Prostate gland (tissue), 2 donors: ENCODE measurements around the gene EOMES. TPM values are rescaled to one million over a fixed set of nuclear protein-coding genes. Genes with fewer than 3 reads are reported as not detected.
A peak's percentile ranks its signal among the peaks of the same experiment; 100 is the strongest.

ENCODE experiments used
- DNase-seq: peaks from one replicate; pipeline ENCODE4 v3.0.0-alpha.2; 2019; ENCODE audit warnings: low spot score
- H3K27ac ChIP-seq, 2 donors: fragments of 200-600 bp; sonication (generic); 2 replicates each; pipeline ENCODE4 v1.5.1; 2017 to 2019
- H3K27me3 ChIP-seq: fragments of 200-600 bp; sonication (generic); replicated peaks from 2 replicates; pipeline ENCODE4 v1.5.1; 2019; ENCODE audit not compliant: insufficient read depth
- H3K36me3 ChIP-seq, 2 donors: fragments of 200-600 bp; sonication (generic); 1 replicate in 1 of 2; 2 replicates in 1 of 2; pipeline versions ENCODE4 v1.5.1 to v1.8.1; 2017 to 2019
- H3K4me1 ChIP-seq: fragments of 200-600 bp; sonication (generic); replicated peaks from 2 replicates; pipeline ENCODE4 v1.5.1; 2019
- H3K4me3 ChIP-seq, 2 donors: fragments of 200-600 bp; sonication (generic); 2 replicates each; pipeline ENCODE4 v1.5.1; 2017 to 2019
- H3K9me3 ChIP-seq: fragments of 200-600 bp; sonication (generic); 2 replicates; pipeline ENCODE4 v1.5.1; 2017
- CTCF ChIP-seq, 4 experiments: fragments of 200-600 bp in 2 of 4; fragments of 450-650 bp in 2 of 4; sonication (generic) in 2 of 4; IDR thresholded peaks; 1 replicate in 3 of 4; 2 replicates in 1 of 4; pipeline ENCODE4 v1.5.1; 2016 to 2019; ENCODE audit warnings: antibody characterized with exemption in 4 of 4, mild to moderate bottlenecking in 2 of 4, moderate library complexity in 2 of 4
- POLR2A ChIP-seq: fragments of 450-650 bp; IDR thresholded peaks from one replicate; pipeline ENCODE4 v1.6.1; 2016; ENCODE audit warnings: antibody characterized with exemption, mild to moderate bottlenecking
- POLR2AphosphoS5 ChIP-seq: sonication (generic); formaldehyde crosslinking; IDR thresholded peaks from one replicate; pipeline ENCODE4 v1.6.1; 2017; ENCODE audit warnings: antibody characterized with exemption
- WGBS: methylation state at CpG from one replicate; pipeline ENCODE4 v1.1.5; 2018; 5-methylcytosine and 5-hydroxymethylcytosine counted together
- intact Hi-C: fragments of 100-400 bp; cut with DNase I; formaldehyde crosslinking; loops from one replicate; pipeline ENCODE4 v1.14.2; 2022
- total RNA-seq, 2 donors: library from RNA; depleted of rRNA; stranded (reverse); fragments of >200 nt; gene quantifications; one replicate each; pipeline ENCODE4 v1.1.0, GENCODE V29; 2016

The EOMES gene
- total RNA-seq, 2 donors from 2014 or later = 0.46 TPM; not detected in 1

GRCh38 chr3:27716309-27716708 is 5.8 kb downstream of the EOMES start:
- no peaks in the 10 kb centered on the region for H3K36me3 ChIP-seq
- H3K4me3 ChIP-seq = no peak overlapping the region
- DNase-seq = no peak
- no peaks in the 10 kb centered on the region for H3K9me3 ChIP-seq
- TF ChIP-seq POLR2AphosphoS5 = no peak
- TF ChIP-seq POLR2A = no peak
- H3K4me1 ChIP-seq = no peaks in the 10 kb centered on the region
- H3K27me3 ChIP-seq = peaks cover 6% of the 10 kb centered on the region
- no peak overlapping the region for H3K27ac ChIP-seq
- intact Hi-C loops = no loop called here
- WGBS = 94% methylated on average over 3 of the region's 3 CpGs

DNA sequence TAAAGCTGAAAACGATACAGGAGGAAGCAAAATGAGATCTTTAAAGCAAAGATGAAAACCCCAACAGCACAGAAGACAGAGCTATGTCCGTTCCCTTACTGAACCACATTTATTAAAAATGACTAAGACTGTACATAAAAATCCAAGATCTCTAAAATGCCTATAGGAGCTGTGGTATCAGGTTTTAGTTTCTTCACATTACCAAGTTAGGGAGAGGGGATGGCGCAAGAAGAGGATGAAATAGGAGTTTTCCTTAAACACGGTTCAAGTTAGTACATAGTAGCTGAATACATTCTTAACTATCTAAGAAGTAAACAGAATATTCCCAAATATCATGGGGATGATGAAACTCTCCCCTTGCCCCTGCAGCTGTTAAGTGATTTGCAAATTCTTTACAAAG is 6.3 kb downstream of the EOMES start:
- Histone ChIP-seq H3K4me1 (no peaks in the 10 kb centered on the region), H3K27me3 (peaks cover 3% of the 10 kb centered on the region), H3K36me3 (no peaks in the 10 kb centered on the region), H3K27ac (no peak overlapping the region), H3K9me3 (no peaks in the 10 kb centered on the region), H3K4me3 (no peak overlapping the region)
- TF ChIP-seq CTCF (IDR thresholded peaks at IDR 0.05) (no peak), POLR2AphosphoS5 (no peak), POLR2A (no peak)
- WGBS = 73% methylated on average over 4 of the region's 4 CpGs
- DNase-seq = no peak
- intact Hi-C loops = no loop called here

- intact Hi-C loops = no loop called here
- DNase-seq = no peak
- 16% methylated on average over 11 of the region's 11 CpGs for WGBS
- no peaks in the 10 kb centered on the region for H3K4me1 ChIP-seq
- TF ChIP-seq CTCF (IDR thresholded peaks at IDR 0.05) = no peak
- no peak for TF ChIP-seq POLR2AphosphoS5
- TF ChIP-seq POLR2A = no peak
- H3K27me3 ChIP-seq = no peaks in the 10 kb centered on the region
- no peak overlapping the region for H3K27ac ChIP-seq
- H3K9me3 ChIP-seq = no peaks in the 10 kb centered on the region
- no peak overlapping the region for H3K4me3 ChIP-seq
- no peaks in the 10 kb centered on the region for H3K36me3 ChIP-seq
Observed at GRCh38 chr3:27715454-27715806, 6.7 kb downstream of the EOMES start.

DNA sequence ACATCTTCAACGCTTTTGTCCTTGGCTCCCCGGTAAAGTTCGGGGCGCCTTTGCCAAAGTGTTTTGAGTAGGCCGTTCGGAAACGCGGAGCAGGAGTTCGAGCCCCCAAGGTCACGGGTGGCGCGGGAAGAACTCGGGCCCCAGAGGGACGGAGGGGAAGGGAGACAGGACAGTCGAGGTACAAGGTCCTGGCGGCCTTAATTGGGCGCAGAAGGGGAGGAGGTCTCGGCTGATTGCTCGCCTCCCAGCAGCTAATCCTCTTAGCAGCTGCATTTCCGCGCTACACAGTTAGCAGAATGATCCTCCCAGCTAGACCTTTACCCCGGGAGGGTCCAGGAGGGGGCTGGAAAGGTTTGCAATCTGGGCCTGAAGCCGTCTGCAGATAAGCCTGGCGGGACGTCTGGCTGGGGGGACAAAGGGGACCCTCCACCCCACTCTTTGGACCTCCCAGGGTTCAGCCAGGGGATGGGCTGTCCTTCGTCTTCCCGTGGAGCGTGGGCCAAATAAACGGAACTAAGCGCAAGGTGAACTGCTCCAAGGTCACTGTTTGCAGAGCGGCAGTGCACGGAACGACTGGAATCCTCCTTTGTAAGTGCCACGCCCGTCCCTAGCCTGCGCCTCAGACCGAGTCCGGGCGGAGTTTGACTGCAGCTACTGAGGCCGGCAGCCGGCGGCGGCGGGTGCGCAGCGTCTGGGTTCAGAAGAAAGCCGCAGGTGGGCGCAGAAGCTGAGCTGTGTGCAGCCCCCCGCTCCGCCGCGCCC is 7.2 kb downstream of the EOMES start:
- Histone ChIP-seq H3K36me3 (no peaks in the 10 kb centered on the region), H3K4me1 (no peaks in the 10 kb centered on the region), H3K9me3 (no peaks in the 10 kb centered on the region), H3K27ac (no peak overlapping the region), H3K27me3 (no peaks in the 10 kb centered on the region), H3K4me3 (no peak overlapping the region)
- TF ChIP-seq POLR2A (no peak), CTCF (IDR thresholded peaks at IDR 0.05) (no peak), POLR2AphosphoS5 (no peak)
- intact Hi-C loops = loop anchor here (5.0 kb wide), 1 partner anchor 612 kb away; no protein-coding TSS in a partner anchor
- WGBS = 10% methylated on average over 52 of the region's 52 CpGs
- DNase-seq = no peak

DNA sequence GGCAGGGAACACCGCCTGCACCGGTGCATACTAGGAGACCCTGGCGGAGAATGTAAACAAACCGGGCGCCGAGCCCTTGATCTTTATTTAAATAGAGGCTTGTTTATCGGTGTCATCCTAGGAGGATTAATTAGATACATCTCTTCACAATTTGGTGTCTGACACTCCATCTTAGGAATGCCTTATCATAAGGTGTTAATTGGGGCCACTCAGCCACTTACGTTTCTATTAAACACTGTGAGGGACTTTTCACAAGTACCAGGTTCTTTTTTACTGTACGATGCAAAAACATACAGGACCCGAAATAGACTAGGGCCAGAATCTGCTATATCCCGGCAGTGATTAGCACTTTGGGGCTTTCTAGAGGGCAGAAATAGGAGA is 8.0 kb downstream of the EOMES start:
- Histone ChIP-seq H3K4me3 (peak overlapping the region in 1 of 2 donors; percentile 37), H3K9me3 (no peaks in the 10 kb centered on the region), H3K27ac (no peak overlapping the region), H3K4me1 (no peaks in the 10 kb centered on the region), H3K36me3 (no peaks in the 10 kb centered on the region), H3K27me3 (no peaks in the 10 kb centered on the region)
- intact Hi-C loops = loop anchor here (5.0 kb wide), 1 partner anchor 613 kb away; no protein-coding TSS in a partner anchor
- TF ChIP-seq POLR2A (no peak), CTCF (IDR thresholded peaks at IDR 0.05) (no peak)
- 15% methylated on average over 11 of the region's 11 CpGs for WGBS
- no peak for DNase-seq
